CD4-positive, alpha-beta T cell treated with Interferon alpha-2 for 1 hour (primary cell): Measurements from ENCODE around the gene GAB1.

ENCODE experiments used
- DNase-seq, 2 donors: peaks; one replicate each; pipeline ENCODE4 v3.0.0-alpha.2; 2020 to 2022

GAB1 gene

GRCh38 chr4:143359644-143360193 is 23.0 kb downstream of the GAB1 start:
- DNase-seq: no peak

- no peak for DNase-seq
Observed at GRCh38 chr4:143360838-143361625, 24.4 kb downstream of the GAB1 start.

- no peak for DNase-seq
Observed at GRCh38 chr4:143362349-143363046, 25.8 kb downstream of the GAB1 start.

- no peak for DNase-seq
Observed at GRCh38 chr4:143363332-143363731, 26.7 kb downstream of the GAB1 start.

- no peak for DNase-seq
Observed at GRCh38 chr4:143364063-143364462, 27.4 kb downstream of the GAB1 start.

- DNase-seq: no peak
Observed at GRCh38 chr4:143367863-143368262, 31.2 kb downstream of the GAB1 start.

- no peak for DNase-seq
Observed at GRCh38 chr4:143369552-143369951, 32.9 kb downstream of the GAB1 start.

GRCh38 chr4:143372093-143372915 is 35.6 kb downstream of the GAB1 start:
- no peak for DNase-seq

- no peak for DNase-seq
Observed at GRCh38 chr4:143374255-143374654, 37.6 kb downstream of the GAB1 start.

GRCh38 chr4:143374771-143375170 is 38.1 kb downstream of the GAB1 start:
- DNase-seq: no peak

- DNase-seq: peak in 1 of 2 donors; percentile 29
Observed at GRCh38 chr4:143375326-143376073, 38.8 kb downstream of the GAB1 start.

GRCh38 chr4:143377611-143378099 is 41.0 kb downstream of the GAB1 start:
- no peak for DNase-seq

GRCh38 chr4:143380629-143381028 is 44.0 kb downstream of the GAB1 start:
- DNase-seq: no peak

GRCh38 chr4:143381189-143382118 is 44.8 kb downstream of the GAB1 start:
- no peak for DNase-seq

- DNase-seq: no peak
Observed at GRCh38 chr4:143382596-143382995, 45.9 kb downstream of the GAB1 start.

- DNase-seq: no peak
Observed at GRCh38 chr4:143383005-143383574, 46.4 kb downstream of the GAB1 start.

- no peak for DNase-seq
Observed at GRCh38 chr4:143384381-143384994, 47.8 kb downstream of the GAB1 start.

GRCh38 chr4:143386812-143387211 is 50.1 kb downstream of the GAB1 start:
- DNase-seq: no peak

- DNase-seq: no peak
Observed at GRCh38 chr4:143389579-143390195, 53.0 kb downstream of the GAB1 start.

- DNase-seq: no peak
Observed at GRCh38 chr4:143390764-143391163, 54.1 kb downstream of the GAB1 start.
